GM19099 (cell line): ENCODE results near the gene RPRD1A.
A peak's percentile ranks its signal among the peaks of the same experiment; 100 is the strongest.

Source experiments
- POLR2A ChIP-seq: IDR thresholded peaks from 3 replicates; pipeline ENCODE4 v1.6.1; 2011; ENCODE audit warnings: low read depth; ENCODE audit not compliant: insufficient read length; ENCODE audit errors: extremely low read depth

The RPRD1A gene, protein sequence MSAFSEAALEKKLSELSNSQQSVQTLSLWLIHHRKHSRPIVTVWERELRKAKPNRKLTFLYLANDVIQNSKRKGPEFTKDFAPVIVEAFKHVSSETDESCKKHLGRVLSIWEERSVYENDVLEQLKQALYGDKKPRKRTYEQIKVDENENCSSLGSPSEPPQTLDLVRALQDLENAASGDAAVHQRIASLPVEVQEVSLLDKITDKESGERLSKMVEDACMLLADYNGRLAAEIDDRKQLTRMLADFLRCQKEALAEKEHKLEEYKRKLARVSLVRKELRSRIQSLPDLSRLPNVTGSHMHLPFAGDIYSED

DNA sequence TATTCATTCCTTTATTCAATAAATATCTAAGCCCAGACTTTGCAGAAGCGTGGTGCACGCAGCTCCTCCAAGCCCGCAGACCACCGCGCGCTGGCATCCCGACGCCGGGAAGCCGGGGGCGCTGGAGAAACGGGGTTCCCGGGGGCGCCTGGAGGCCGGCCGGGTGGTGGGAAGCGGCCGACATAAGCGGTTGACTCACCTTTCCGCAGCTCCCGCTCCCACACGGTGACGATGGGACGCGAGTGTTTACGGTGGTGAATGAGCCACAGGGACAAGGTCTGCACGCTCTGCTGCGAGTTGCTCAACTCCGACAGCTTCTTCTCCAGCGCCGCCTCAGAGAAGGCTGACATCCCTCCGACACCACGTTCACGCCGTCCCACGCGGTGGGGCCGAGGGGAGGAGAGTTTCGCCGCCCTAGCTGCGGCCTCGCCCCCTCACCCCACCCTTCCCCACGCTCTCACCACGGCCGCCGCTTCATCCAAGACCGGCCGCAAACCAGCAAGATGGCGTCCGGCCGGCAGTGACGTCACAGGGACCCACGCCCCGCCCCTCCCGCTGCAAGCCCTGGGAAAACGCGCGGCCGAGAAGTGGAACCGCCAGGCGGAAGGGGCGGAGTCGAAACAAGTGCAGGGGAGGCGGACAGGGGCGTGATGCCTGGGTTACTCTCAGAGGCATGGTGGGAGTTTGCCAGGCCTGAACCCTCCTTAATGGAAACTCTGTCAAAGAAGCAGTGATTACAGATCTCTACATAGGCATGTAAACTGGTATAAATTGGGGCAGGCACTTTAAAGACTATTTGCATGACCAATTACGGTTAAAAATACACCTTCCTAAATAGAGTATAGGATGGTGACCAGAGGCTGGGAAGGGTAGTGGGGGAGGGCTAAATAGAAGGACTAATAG is at the start of gene RPRD1A:
Gene RPRD1A (minus strand): TSS at position 505 of the 903 bp plus-strand sequence. CDS start 155 bp downstream, at position 350.
- peak; percentile 69 for TF ChIP-seq POLR2A

DNA sequence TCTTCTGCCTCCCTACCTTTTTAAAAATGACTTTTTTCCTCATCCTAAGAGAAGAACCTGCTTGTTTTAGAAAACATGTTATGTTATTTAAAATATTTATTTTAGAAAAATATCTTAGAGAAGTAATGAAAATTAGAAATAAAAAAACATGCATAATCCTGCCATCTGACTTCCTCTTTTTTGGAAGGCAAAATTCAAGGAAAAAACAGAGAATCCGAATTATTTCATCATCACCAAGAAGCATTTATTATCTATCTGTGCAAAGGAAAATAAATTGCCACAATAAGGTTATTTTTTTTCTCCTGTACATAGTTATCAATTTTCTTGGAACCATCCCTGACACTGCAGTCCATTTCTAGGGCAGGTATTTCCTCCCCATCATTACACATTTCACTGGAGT is 47.4 kb upstream of the RPRD1A start:
- TF ChIP-seq POLR2A: no peak

DNA sequence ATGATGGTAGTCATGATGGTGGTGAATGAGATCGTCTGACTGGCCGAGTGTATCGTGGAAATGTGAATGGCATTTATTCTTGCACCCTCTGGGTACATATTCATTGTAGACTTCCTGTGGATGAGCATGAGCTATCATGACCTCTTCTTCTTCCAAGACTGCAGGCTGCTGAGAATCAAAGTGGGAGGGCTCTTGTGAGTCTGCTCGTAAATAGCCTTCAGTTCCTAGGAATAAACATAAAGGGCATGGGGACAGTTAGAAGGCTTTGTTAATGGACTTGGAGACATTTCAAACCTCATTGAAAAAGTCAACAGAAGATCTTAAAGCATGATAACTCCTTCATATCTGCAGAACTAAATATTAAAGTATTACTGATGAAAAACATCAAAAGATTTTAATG is 46.9 kb upstream of the RPRD1A start:
- TF ChIP-seq POLR2A: no peak

DNA sequence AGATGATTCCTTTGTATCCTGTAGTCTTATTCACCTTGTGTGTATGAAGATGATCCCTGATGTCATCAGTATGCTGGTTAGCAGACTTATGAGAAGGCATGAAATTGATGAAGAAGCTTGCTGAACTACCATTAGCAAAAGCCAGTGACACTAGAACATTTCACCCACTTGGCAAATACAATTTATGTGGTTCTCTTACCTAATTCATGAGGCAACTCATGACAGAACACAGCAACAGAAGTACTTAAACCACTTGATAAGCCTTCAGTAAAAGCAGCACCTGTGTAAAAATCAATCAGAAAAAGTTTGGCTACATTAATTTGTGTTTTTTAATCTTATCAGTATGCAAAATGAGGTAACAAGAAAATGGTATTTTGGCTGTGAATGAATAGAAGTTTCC is 44.9 kb upstream of the RPRD1A start:
- no peak for TF ChIP-seq POLR2A

DNA sequence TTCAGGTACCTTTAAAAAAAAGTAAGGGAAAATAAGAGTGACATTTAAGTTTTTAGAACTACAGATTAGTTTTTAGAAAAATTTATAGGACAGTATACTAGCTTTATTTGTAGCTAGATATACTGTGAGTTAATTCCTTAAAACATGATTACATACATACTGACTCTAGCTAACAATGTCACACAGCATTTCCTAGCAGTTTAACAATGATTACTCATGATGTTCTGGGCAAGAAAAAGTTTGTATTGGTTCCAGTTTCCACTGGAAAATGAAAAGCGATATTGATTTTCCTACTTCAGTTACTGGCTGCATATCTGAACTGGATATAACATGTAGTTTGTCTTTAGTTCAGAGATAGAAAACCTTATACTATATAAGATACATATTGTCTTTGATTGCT is 42.4 kb upstream of the RPRD1A start:
- TF ChIP-seq POLR2A: no peak

DNA sequence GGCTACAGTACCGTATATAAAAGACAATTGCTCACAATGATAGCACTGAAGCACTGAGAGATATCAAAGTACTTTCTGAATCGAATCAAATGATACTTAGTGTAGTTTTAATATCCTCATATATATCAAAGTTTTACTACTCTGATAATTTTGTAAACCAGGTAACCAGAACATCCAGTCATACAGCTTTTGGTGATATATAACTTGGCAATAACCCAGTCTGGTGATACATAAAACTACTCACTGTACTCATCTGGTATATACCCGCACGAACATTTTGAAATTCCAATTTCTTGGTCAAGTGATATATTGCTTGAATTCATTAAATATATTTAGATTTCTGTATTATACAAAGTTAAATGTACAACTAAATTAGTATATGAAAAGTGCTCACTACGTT is 41.2 kb upstream of the RPRD1A start:
- TF ChIP-seq POLR2A: no peak

DNA sequence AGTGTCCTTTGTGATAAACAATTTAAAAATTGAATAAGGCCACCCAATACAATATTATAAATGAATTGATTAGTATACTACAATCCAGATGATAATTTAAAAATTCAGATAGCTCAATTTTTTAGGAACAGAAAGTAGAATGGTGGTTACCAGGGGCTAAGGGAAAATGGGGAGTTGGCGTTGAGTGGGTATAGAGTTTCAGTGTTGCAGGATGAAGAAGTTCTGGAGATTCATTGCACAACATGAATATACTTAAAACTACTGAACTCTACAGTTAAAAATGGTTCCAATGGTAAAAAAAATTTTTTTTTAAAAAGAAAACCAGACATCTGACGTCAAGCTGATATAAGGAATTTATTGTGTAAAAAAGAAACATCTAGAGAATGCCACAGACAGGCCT is 40.8 kb upstream of the RPRD1A start:
- no peak for TF ChIP-seq POLR2A

DNA sequence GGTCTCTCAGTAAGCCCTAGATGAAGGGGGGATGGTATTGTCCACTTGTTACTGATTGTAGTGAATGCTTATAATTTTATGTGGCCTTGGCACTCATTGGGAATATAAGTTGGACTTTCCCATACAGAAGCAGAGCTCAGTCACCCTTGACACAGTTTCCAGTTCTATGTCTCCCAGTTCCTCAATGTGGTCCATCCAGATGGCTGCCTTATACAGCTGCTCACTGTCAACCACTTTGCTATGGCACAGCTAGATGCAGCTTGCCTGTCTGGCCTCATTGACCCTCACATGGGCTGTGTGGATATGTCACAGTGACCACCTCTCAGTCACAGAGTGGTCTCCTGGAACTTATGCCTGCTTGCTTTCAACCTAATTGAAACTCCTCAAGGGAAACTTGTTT is 40.1 kb upstream of the RPRD1A start:
- no peak for TF ChIP-seq POLR2A

DNA sequence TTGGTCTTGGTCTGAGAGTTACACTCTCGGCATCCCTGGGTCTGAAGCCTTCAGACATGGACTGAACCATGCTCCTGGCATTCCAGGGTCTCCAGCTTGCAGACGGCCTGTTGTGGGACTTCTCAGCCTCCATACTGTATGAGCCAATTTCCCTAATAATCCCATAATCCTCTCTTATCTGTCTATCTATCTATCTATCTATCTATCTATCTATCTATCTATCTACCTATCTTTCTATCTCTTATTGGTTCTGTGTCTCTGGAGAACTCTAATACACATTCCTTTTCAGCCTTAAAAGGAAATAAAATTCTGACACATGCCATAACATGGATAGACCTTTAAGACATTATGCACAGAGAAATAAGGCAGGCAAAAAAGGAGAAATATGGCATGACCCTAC is 37.4 kb upstream of the RPRD1A start:
- no peak for TF ChIP-seq POLR2A

DNA sequence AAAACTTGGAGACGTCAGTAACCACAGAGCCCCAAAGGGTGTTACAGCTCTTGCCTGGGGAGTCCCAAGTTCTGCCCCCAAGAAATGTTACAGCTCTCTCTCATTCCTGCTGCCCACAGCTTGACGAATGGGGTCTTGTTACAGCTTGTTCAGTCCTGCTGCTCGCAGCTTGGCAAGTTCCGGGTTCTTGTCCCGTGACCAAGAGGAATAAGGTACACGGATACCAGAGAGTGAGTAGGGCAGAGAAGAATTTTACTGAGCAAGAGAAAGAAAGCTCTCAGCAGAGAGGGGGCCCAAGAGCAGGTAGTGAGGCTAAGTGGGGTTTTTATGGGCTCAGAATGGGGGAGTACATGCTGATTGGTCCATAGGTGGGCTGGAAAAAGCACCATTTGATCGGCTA is 34.6 kb upstream of the RPRD1A start:
- no peak for TF ChIP-seq POLR2A

DNA sequence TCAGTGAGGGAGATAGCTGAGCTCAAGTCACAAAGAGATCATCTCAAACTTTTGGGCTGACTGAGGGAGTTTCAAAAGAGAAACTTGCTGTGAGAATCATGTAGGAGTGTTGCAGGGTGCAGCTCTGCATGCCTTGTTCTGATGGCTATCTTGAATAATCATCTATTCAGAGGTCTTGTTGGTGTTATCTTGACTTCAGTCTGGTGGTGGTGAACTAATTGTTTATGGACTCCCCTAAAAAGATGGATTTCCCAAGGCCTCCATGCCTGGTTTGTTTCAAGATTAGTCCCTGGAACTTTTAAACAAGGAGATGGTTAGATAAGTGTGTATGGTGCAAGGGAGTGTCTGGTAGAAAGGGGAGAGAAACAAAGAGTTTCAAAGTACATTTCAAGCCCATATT is 32.0 kb upstream of the RPRD1A start:
- no peak for TF ChIP-seq POLR2A

DNA sequence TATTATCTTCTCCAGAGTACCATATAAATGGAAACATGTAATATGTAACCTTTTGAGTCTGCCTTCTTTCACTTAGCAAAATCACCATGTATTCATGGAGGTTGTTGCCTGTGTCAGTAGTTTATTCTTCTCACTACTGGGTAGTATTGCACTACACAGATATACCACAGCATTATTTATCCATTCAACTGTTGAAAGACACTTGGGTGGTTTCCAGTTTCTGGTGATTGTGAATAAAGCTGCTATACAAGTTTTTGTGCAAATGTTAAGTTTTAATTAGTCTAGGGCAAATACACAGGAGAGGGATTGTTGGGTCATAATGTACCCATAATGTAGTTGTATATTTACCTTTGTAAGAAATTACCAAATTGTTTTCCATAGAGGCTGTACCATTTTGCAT is 29.6 kb upstream of the RPRD1A start:
- no peak for TF ChIP-seq POLR2A

DNA sequence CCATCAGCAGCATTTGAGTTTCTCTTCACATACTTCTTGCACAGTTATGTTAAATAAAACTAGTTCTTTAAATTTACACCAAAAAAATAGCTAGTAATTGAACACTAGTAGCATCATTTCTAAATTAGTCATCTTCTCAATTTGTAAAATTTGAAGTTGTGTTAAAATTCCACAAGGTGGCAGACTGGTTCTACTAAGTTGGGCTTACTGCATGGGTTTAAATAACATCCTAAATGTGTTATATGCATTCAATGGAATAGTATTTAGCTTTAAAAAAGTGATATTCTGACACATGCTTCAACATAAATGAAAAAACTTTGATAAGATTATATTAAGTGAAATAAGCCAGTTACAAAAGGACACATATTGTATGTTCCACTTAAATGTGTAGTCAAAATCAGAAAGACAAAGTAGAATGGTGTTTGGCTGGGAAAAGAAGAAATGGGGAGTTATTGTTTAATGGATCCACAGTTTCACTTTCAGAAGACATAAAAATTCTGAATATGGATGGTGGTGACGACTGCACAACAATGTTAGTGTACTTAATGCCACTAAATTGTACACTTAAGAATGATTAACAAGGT is 28.7 kb upstream of the RPRD1A start:
- TF ChIP-seq POLR2A: no peak

DNA sequence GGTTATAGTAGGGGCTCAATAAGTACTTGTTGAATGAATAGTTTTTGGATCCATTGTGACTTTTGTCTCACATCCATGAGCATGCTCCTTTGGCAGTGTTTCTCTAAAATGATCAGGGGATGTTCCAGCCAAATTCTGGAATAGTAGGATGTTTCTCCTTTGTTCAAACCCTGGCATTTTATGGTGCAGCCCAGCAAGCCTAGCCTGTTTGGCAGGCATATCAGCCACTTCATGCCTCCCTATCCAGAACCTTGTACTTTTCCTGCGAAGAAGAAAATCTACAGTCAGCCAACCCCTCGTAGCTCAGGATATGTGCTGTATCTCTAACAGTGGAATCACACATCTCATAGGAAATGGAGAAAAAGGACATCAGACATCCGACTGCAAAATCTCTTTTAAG is 27.1 kb upstream of the RPRD1A start:
- TF ChIP-seq POLR2A: no peak

DNA sequence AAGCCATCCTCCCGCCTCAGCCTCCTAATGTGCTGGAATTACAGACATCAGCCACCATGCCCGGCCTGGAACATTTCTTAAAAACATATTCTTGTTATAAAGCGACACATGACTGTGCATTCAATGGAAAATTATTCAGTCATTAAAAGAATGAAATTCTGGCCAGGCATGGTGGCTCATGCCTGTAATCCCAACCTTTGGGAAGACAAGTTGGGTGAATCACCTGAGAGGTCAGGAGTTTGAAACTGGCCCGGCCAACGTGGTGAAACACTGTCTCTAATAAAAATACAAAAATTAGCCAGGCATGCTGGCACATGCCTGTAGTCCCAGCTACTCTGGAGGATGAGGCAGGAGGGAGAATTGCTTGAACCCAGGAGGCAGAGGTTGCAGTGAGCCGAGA is 21.6 kb upstream of the RPRD1A start:
- TF ChIP-seq POLR2A: no peak

DNA sequence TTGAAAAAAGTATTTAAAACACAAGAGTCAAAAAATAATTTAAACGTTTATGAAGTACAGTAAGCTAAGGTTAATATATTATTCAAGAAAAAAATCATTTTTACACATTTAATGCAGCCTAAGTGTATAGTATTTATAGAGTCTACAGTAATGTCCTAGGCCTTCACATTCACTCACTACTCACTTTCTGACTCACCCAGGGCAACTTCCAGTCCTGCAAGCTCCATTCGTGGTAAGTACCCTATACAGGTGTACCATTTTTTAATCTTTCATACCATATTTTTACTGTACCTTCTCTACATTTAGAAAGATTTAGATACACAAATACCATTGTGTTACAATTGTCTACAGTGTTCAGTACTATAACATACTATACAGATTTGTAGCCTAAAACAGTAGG is 20.9 kb upstream of the RPRD1A start:
- no peak for TF ChIP-seq POLR2A

DNA sequence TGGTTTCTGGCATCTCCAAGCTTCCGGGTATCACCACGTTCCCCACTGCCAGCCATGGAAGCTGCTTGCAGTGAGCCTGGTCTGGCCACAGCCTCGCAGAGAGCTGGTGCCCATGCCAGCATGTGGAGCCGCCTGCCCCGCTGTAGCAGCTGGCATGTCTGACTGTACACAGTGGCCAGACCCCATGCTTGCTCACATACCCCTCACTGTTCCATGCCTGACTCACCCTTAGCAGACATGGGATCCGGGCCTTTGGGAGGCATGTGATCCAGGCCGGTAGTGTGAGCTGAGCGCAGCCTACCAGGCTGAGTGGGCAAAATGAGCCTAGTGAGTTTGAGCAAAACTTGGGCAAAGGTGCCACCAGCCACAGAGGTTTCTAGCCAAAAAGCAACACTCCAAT is 18.8 kb upstream of the RPRD1A start:
- TF ChIP-seq POLR2A: no peak

DNA sequence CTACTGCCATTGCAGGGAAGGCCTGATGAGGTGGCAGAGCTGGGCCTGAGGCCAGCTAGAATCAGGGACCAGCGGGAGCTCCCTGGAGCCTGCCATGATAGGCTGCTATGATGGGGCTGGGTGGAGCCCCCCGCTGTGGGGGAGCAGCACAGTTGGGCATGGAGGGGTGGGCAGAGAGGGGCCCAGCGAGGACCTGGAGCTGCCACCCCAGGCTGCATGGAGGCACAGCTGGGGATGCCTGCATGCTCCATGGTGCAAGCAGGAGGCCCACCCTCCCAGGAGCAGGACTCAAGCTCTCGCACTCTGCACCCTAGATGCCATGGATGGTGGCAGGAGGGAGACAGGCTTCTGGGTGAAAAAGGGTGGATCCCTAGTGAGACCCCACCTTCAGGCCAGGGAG is 17.8 kb upstream of the RPRD1A start:
- TF ChIP-seq POLR2A: no peak
